ENCODE results near the gene ANKH. TPM values are rescaled to one million over a fixed set of nuclear protein-coding genes. Genes with fewer than 3 reads are reported as not detected.

ANKH gene
- polyA plus RNA-seq, 2 of the 4 experiments (the other 2 are of a cell fraction): 11.7 to 17.3 TPM

- no peak for ATAC-seq
- POLR2A ChIA-PET: no interaction called here
- 71% methylated on average over 4 of the region's 4 CpGs for WGBS (ENCODE audit: missing lambda C conversion rate)
Observed at GRCh38 chr5:14683906-14684455, 187.6 kb downstream of the ANKH start.

GRCh38 chr5:14681236-14681752 is 190.3 kb downstream of the ANKH start:
- Histone ChIP-seq H3K4me3 (no peak overlapping the region), H3K27ac (no peak overlapping the region), H3K4me1 (0 out of 3 replicates have a peak, but pooled peaks cover 3% of the 10 kb centered on the region), H3K4me2 (no peak overlapping the region), H3K9me3 (no peaks in the 10 kb centered on the region)
- DNase-seq (ENCODE audit: low read depth in 1 of 2, low spot score in 1 of 2) (no peak), ATAC-seq (no peak), FAIRE-seq (no peak)
- 91% methylated on average over 10 of the region's 10 CpGs for WGBS (ENCODE audit: missing lambda C conversion rate)
- TF ChIP-seq PHF8 (IDR thresholded peaks at IDR 0.05; ENCODE audit: borderline replicate concordance, low read depth) (no peak), HOXB13 (CRISPR knock-in tag; IDR thresholded peaks at IDR 0.05; ENCODE audit: low read depth) (no peak), HES2 (IDR thresholded peaks at IDR 0.05) (no peak), HEYL (CRISPR knock-in tag; IDR thresholded peaks at IDR 0.05) (no peak)
- ChIA-PET CTCF (interaction anchor here (1.0 to 6.5 kb wide), 3 partner anchors 46 to 333 kb away, joined by 6 to 41 read pairs (median 7); no protein-coding TSS in a partner anchor), POLR2A (no interaction called here)

More at GRCh38 chr5:14683906-14684455, 187.6 kb downstream of the ANKH start:
- 0 out of 3 replicates have a peak, but pooled peaks cover 3% of the 10 kb centered on the region for H3K4me1 ChIP-seq
- DNase-seq (ENCODE audit: low read depth in 1 of 2, low spot score in 1 of 2) (no peak), FAIRE-seq (no peak)
- H3K4me2 ChIP-seq: no peak overlapping the region
- TF ChIP-seq POLR2A (IDR thresholded peaks at IDR 0.05; ENCODE audit: low read length) (no peak), ATOH8 (CRISPR knock-in tag; IDR thresholded peaks at IDR 0.05; ENCODE audit: low read depth) (no peak), ZSCAN20 (CRISPR knock-in tag; IDR thresholded peaks at IDR 0.05) (no peak), NR3C1 (IDR thresholded peaks at IDR 0.05) (no peak), PBX3 (IDR thresholded peaks at IDR 0.05) (no peak)
- H3K27ac ChIP-seq: no peak overlapping the region
- no peaks in the 10 kb centered on the region for H3K9me3 ChIP-seq
- CTCF ChIA-PET: interaction anchor here (0.6 to 6.5 kb wide), 11 partner anchors 11 to 330 kb away, joined by 3 to 41 read pairs (median 13); no protein-coding TSS in a partner anchor
- H3K4me3 ChIP-seq: no peak overlapping the region

GRCh38 chr5:14679595-14679994 is 192.0 kb downstream of the ANKH start:
- no peak for DNase-seq (ENCODE audit: low read depth in 1 of 2, low spot score in 1 of 2)
- Histone ChIP-seq H3K4me3 (no peak overlapping the region), H3K4me2 (no peak overlapping the region), H3K9me3 (no peaks in the 10 kb centered on the region), H3K27ac (no peak overlapping the region), H3K4me1 (no peaks in the 10 kb centered on the region)
- TF ChIP-seq CHD2 (IDR thresholded peaks at IDR 0.05; ENCODE audit: low read length, partially characterized antibody): no peak
- no peak for TF ChIP-seq NFE2L2 (conservative IDR thresholded peaks at IDR 0.05; ENCODE audit: low read length)
- no peak for TF ChIP-seq PHF8 (IDR thresholded peaks at IDR 0.05; ENCODE audit: borderline replicate concordance, low read depth)
- no peak for TF ChIP-seq HEYL (CRISPR knock-in tag; IDR thresholded peaks at IDR 0.05)
- TF ChIP-seq ESRRA (IDR thresholded peaks at IDR 0.05; ENCODE audit: borderline replicate concordance, low read length): no peak
- no peak for TF ChIP-seq ZFP36 (IDR thresholded peaks at IDR 0.05; ENCODE audit: borderline replicate concordance, partially characterized antibody)
- TF ChIP-seq CBX8 (IDR thresholded peaks at IDR 0.05): no peak
- TF ChIP-seq EHF (CRISPR knock-in tag; IDR thresholded peaks at IDR 0.05): no peak
- no peak for TF ChIP-seq RAD21 (conservative IDR thresholded peaks at IDR 0.05 in 1 of 2, IDR thresholded peaks at IDR 0.05 in 1 of 2)
- no peak for TF ChIP-seq CBX2 (IDR thresholded peaks at IDR 0.05; ENCODE audit: borderline replicate concordance, low read depth)
- TF ChIP-seq POLR2AphosphoS2 (conservative IDR thresholded peaks at IDR 0.05; ENCODE audit: low read length): no peak
- TF ChIP-seq MAX (IDR thresholded peaks at IDR 0.05): no peak
- ChIA-PET CTCF (interaction anchor here (0.9 kb wide), 1 partner anchor 44 kb away, joined by 3 read pairs; no protein-coding TSS in a partner anchor), POLR2A (no interaction called here)
- WGBS (ENCODE audit: missing lambda C conversion rate): 93% methylated on average over 1 of the region's 1 CpG
- FAIRE-seq: no peak
- ATAC-seq: no peak
